HepG2 (cell line): ENCODE data around the gene ROBO3.

Source experiments
- CREB1 ChIP-seq, 2 experiments: fragments of 450-650 bp in 1 of 2; IDR thresholded peaks; 2 replicates each; pipeline ENCODE4 v1.6.1; 2016 to 2017; ENCODE audit warnings: control low read depth in 1 of 2, mild to moderate bottlenecking in 1 of 2, missing compliant biosample characterization in 1 of 2, missing genetic modification characterization in 1 of 2
- CTCF ChIP-seq: sonication (generic); formaldehyde crosslinking; IDR thresholded peaks from 2 replicates; pipeline ENCODE4 v1.5.0; 2020; ENCODE audit warnings: mild to moderate bottlenecking, missing genetic modification reagents, moderate library complexity
- FOXA1 ChIP-seq, 2 experiments: fragments of 450-650 bp in 1 of 2; sonication (generic) in 1 of 2; formaldehyde crosslinking in 1 of 2; IDR thresholded peaks; 2 replicates each; pipeline versions ENCODE4 v1.4.0 to v1.6.1; 2016 to 2020; ENCODE audit warnings: missing genetic modification reagents in 1 of 2
- GABPA ChIP-seq, 2 experiments: IDR thresholded peaks; 2 replicates each; pipeline ENCODE4 v1.6.1; 2011 to 2016; ENCODE audit warnings: low read depth in 2 of 2, low read length in 1 of 2, missing biosample characterization in 1 of 2, missing genetic modification characterization in 1 of 2
- HNRNPL ChIP-seq: fragments of 200-400 bp; formaldehyde crosslinking; IDR thresholded peaks from 2 replicates; pipeline ENCODE4 v1.6.1; 2017; ENCODE audit warnings: mild to moderate bottlenecking, low read depth, low read length
- KLF13 ChIP-seq: sonication (generic); formaldehyde crosslinking; IDR thresholded peaks from 2 replicates; pipeline ENCODE4 v1.4.0; 2020; ENCODE audit warnings: mild to moderate bottlenecking, missing genetic modification reagents
- MYC ChIP-seq: sonication (generic); formaldehyde crosslinking; IDR thresholded peaks from 2 replicates; pipeline ENCODE4 v1.9.0; 2021; ENCODE audit warnings: missing genetic modification reagents, borderline replicate concordance
- SIX4 ChIP-seq: sonication (generic); formaldehyde crosslinking; IDR thresholded peaks from 2 replicates; pipeline ENCODE4 v1.4.0; 2020; ENCODE audit warnings: missing genetic modification reagents
- TP53 ChIP-seq: sonication (generic); formaldehyde crosslinking; conservative IDR thresholded peaks from 2 replicates; pipeline ENCODE4 v1.4.0; 2020; ENCODE audit warnings: missing genetic modification reagents
- TF ChIP-seq, protein P1 (sequence below): sonication (generic); formaldehyde crosslinking; IDR thresholded peaks from 2 replicates; pipeline ENCODE4 v1.5.1; 2020; ENCODE audit warnings: mild to moderate bottlenecking, moderate library complexity, missing genetic modification reagents
- TF ChIP-seq, protein P2 (sequence below): sonication (generic); formaldehyde crosslinking; IDR thresholded peaks from 2 replicates; pipeline ENCODE4 v1.4.0; 2020; ENCODE audit warnings: missing genetic modification reagents

GRCh38 chr11:124890683-124891372, 25.6 kb downstream of the ROBO3 start:
- TF ChIP-seq FOXA1 (IDR thresholded peaks at IDR 0.05) (no peak), FOXA1 (CRISPR knock-in tag; IDR thresholded peaks at IDR 0.05) (no peak), CTCF (CRISPR knock-in tag) (no peak), SIX4 (CRISPR knock-in tag) (no peak), GABPA (IDR thresholded peaks at IDR 0.05; ENCODE audit: low read depth, low read length) (no peak), GABPA (CRISPR knock-in tag; IDR thresholded peaks at IDR 0.05; ENCODE audit: low read depth) (no peak), CREB1 (IDR thresholded peaks at IDR 0.05) (no peak), CREB1 (CRISPR knock-in tag; IDR thresholded peaks at IDR 0.05) (no peak), TP53 (CRISPR knock-in tag) (no peak), HNRNPL (no peak), KLF13 (CRISPR knock-in tag) (no peak), MYC (CRISPR knock-in tag) (no peak)
- TF ChIP-seq, protein P1, sequence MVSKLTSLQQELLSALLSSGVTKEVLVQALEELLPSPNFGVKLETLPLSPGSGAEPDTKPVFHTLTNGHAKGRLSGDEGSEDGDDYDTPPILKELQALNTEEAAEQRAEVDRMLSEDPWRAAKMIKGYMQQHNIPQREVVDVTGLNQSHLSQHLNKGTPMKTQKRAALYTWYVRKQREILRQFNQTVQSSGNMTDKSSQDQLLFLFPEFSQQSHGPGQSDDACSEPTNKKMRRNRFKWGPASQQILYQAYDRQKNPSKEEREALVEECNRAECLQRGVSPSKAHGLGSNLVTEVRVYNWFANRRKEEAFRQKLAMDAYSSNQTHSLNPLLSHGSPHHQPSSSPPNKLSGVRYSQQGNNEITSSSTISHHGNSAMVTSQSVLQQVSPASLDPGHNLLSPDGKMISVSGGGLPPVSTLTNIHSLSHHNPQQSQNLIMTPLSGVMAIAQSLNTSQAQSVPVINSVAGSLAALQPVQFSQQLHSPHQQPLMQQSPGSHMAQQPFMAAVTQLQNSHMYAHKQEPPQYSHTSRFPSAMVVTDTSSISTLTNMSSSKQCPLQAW (CRISPR knock-in tag), result no peak
- TF ChIP-seq, protein P2, sequence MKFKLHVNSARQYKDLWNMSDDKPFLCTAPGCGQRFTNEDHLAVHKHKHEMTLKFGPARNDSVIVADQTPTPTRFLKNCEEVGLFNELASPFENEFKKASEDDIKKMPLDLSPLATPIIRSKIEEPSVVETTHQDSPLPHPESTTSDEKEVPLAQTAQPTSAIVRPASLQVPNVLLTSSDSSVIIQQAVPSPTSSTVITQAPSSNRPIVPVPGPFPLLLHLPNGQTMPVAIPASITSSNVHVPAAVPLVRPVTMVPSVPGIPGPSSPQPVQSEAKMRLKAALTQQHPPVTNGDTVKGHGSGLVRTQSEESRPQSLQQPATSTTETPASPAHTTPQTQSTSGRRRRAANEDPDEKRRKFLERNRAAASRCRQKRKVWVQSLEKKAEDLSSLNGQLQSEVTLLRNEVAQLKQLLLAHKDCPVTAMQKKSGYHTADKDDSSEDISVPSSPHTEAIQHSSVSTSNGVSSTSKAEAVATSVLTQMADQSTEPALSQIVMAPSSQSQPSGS (CRISPR knock-in tag), result no peak
